ENCODE results near the gene MYO15A. TPM values are rescaled to one million over a fixed set of nuclear protein-coding genes. Genes with fewer than 3 reads are reported as not detected.

The MYO15A gene
- polyA plus RNA-seq, 3 donors, result 0.31 to 4.4 (median 0.56) TPM

GRCh38 chr17:18138065-18138749, 29.7 kb downstream of the MYO15A start:
- TF ChIP-seq, protein P1, sequence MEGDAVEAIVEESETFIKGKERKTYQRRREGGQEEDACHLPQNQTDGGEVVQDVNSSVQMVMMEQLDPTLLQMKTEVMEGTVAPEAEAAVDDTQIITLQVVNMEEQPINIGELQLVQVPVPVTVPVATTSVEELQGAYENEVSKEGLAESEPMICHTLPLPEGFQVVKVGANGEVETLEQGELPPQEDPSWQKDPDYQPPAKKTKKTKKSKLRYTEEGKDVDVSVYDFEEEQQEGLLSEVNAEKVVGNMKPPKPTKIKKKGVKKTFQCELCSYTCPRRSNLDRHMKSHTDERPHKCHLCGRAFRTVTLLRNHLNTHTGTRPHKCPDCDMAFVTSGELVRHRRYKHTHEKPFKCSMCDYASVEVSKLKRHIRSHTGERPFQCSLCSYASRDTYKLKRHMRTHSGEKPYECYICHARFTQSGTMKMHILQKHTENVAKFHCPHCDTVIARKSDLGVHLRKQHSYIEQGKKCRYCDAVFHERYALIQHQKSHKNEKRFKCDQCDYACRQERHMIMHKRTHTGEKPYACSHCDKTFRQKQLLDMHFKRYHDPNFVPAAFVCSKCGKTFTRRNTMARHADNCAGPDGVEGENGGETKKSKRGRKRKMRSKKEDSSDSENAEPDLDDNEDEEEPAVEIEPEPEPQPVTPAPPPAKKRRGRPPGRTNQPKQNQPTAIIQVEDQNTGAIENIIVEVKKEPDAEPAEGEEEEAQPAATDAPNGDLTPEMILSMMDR (IDR thresholded peaks at IDR 0.05), result no peak
- no peaks in the 10 kb centered on the region for H3K4me1 Mint-ChIP-seq

GRCh38 chr17:18139092-18139491, 30.5 kb downstream of the MYO15A start:
- 100% methylated on average over 1 of the region's 2 CpGs for WGBS (ENCODE audit: insufficient coverage)
- Histone ChIP-seq H3K9ac (ENCODE audit: insufficient read depth, low read length, poor library complexity, severe bottlenecking) (no peak overlapping the region), H3K4me1 (ENCODE audit: control insufficient read depth in 1 of 2, insufficient read depth in 2 of 2, low read length in 2 of 2) (no peaks in the 10 kb centered on the region), H3K4me2 (replicated peaks; ENCODE audit: extremely low read depth, low read length, poor library complexity, severe bottlenecking) (no peak overlapping the region), H2AFZ (ENCODE audit: insufficient read depth, low read depth, low read length, poor library complexity, severe bottlenecking) (no peak overlapping the region), H3K79me2 (ENCODE audit: insufficient read depth, low read length) (no peaks in the 10 kb centered on the region), H3K36me3 (replicated peaks in 1 of 2; ENCODE audit: control insufficient read depth in 1 of 2, insufficient read depth in 2 of 2, low read length in 2 of 2) (no peaks in the 10 kb centered on the region), H3K4me3 (replicated peaks in 1 of 3; ENCODE audit: low read depth in 2 of 3, low read length in 3 of 3) (no peak overlapping the region), H3K27me3 (ENCODE audit: control insufficient read depth in 2 of 2, insufficient read depth in 2 of 2, low read length in 2 of 2) (no peaks in the 10 kb centered on the region), H3K27ac (ENCODE audit: low read depth in 1 of 2, low read length in 2 of 2) (no peak overlapping the region), H4K20me1 (ENCODE audit: insufficient read depth, low read length) (no peaks in the 10 kb centered on the region), H3K9me3 (replicated peaks in 1 of 2; ENCODE audit: control insufficient read depth in 1 of 2, insufficient read depth in 1 of 2, low read length in 2 of 2) (no peaks in the 10 kb centered on the region)
- Mint-ChIP-seq H3K36me3 (no peaks in the 10 kb centered on the region), H3K27ac (no peak overlapping the region), H3K4me3 (no peak overlapping the region), H3K27me3 (ENCODE audit: low read depth in 3 of 3) (peaks cover 3 to 10% (median 5%) of the 10 kb centered on the region in 3 donors), H3K4me1 (no peaks in the 10 kb centered on the region), H3K9me3 (no peaks in the 10 kb centered on the region)
- intact Hi-C loops (cut with micrococcal nuclease), result no loop called here
- TF ChIP-seq, protein P1 (IDR thresholded peaks at IDR 0.05), result no peak
- DNase-seq, result no peak

More at GRCh38 chr17:18138065-18138749, 29.7 kb downstream of the MYO15A start:
- no peak overlapping the region for H3K4me3 Mint-ChIP-seq
- DNase-seq, result no peak
- H3K36me3 ChIP-seq (replicated peaks in 1 of 2; ENCODE audit: control insufficient read depth in 1 of 2, insufficient read depth in 2 of 2, low read length in 2 of 2), result no peaks in the 10 kb centered on the region
- H3K9me3 Mint-ChIP-seq, result no peaks in the 10 kb centered on the region
- no peaks in the 10 kb centered on the region for H3K36me3 Mint-ChIP-seq
- intact Hi-C loops (cut with micrococcal nuclease), result no loop called here
- H3K27me3 Mint-ChIP-seq (ENCODE audit: low read depth in 3 of 3), result peaks cover 3 to 10% (median 3%) of the 10 kb centered on the region in 3 donors
- H3K4me3 ChIP-seq (replicated peaks in 1 of 3; ENCODE audit: low read depth in 2 of 3, low read length in 3 of 3), result no peak overlapping the region
- no peak overlapping the region for H3K4me2 ChIP-seq (replicated peaks; ENCODE audit: extremely low read depth, low read length, poor library complexity, severe bottlenecking)
- H3K4me1 ChIP-seq (ENCODE audit: control insufficient read depth in 1 of 2, insufficient read depth in 2 of 2, low read length in 2 of 2), result no peaks in the 10 kb centered on the region
- no peaks in the 10 kb centered on the region for H3K79me2 ChIP-seq (ENCODE audit: insufficient read depth, low read length)
- no peaks in the 10 kb centered on the region for H4K20me1 ChIP-seq (ENCODE audit: insufficient read depth, low read length)
- no peak overlapping the region for H2AFZ ChIP-seq (ENCODE audit: insufficient read depth, low read depth, low read length, poor library complexity, severe bottlenecking)
- no peak overlapping the region for H3K27ac Mint-ChIP-seq
- H3K9ac ChIP-seq (ENCODE audit: insufficient read depth, low read length, poor library complexity, severe bottlenecking), result no peak overlapping the region
- H3K27me3 ChIP-seq (ENCODE audit: control insufficient read depth in 2 of 2, insufficient read depth in 2 of 2, low read length in 2 of 2), result no peaks in the 10 kb centered on the region
- no peak overlapping the region for H3K27ac ChIP-seq (ENCODE audit: low read depth in 1 of 2, low read length in 2 of 2)
- WGBS (ENCODE audit: insufficient coverage), result 93% methylated on average over 6 of the region's 8 CpGs
- no peaks in the 10 kb centered on the region for H3K9me3 ChIP-seq (replicated peaks in 1 of 2; ENCODE audit: control insufficient read depth in 1 of 2, insufficient read depth in 1 of 2, low read length in 2 of 2)

Measured in CD14-positive monocyte (primary cell).